CD4-positive, alpha-beta T cell treated with Interleukin-1 beta for 1 hour (primary cell): ENCODE results near the gene DBI.
"Not testable (repeated sequence)": the region's sequence is repeated elsewhere in the genome, so short reads cannot be mapped to it uniquely, and the experiment has no call there.

Source experiments
- DNase-seq, 2 donors: peaks; one replicate each; pipeline ENCODE4 v3.0.0-alpha.2; 2020 to 2022

DBI gene

DNA sequence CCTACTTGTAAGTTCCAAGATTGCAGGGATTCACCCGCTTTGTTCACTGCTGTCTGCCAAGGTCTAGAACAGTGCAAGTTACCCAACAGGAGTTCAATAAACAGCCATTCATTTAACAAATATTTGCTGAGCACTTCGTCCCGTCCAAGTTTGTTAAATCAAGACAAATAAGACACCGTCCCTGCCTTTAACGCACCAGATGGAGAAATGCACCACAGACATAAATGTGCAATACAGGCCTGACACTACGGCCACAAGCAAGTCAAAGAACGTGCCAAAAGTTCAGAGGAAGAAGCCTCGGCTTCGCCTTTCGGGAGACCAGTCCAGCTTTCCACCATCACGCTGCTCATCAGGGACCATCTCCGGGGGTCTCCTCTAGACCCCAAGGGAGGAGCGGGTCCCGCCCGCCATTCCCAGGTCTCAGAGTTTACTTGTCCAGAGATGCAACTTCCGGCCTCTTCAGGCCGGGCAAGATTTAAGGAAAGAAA is 572 bp upstream of the DBI start:
- peak; percentile 9 to 25 for DNase-seq

DNA sequence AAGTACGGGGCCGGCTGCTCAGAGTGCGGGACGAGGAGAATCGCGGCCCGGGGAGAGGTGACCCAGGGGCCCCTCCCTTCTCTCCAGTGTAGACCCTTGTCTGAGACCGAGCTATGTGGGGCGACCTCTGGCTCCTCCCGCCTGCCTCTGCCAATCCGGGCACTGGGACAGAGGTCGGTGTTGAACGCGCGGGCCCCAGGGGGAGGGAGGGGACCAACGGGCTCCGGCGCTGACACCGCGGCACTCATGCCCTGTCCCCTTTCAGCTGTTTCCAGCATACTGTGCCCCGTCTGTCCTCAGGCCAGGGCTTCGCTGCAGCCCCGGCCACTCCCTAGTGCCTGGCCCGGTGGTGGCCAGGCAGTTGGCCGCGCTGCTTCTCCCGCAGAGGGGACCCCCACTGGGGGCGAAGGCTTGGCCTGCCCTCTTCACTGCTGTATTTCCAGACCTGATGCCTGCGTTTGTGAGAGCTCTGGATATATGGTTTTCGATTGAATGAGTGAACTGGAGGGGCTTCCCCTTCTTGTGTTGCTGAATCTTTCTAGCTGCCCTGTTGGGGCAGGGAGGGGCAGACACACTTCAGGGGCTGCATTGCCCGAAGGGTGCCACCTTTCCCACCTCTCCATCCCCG is 809 bp downstream of the DBI start:
- DNase-seq = peak; percentile 29 to 30

DNA sequence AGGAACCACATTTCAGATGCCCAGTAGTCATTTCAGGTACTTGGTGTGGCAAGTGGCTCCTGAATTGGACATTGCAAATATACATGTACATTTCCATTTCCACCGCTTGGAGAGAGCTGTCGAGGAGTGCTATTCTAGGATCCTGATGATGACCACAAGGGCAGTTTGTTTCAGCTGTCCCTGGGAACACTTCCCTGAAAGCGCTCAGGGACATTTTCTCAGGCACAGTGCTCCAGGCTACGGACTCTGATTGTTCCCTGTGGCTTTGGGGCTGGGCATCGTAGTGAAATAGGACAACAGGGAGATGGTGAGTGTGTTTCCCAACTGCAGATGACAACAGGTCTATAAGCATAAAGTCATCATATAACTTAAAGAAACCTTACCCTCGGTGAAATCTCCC is 3.1 kb downstream of the DBI start:
- no peak for DNase-seq

DNA sequence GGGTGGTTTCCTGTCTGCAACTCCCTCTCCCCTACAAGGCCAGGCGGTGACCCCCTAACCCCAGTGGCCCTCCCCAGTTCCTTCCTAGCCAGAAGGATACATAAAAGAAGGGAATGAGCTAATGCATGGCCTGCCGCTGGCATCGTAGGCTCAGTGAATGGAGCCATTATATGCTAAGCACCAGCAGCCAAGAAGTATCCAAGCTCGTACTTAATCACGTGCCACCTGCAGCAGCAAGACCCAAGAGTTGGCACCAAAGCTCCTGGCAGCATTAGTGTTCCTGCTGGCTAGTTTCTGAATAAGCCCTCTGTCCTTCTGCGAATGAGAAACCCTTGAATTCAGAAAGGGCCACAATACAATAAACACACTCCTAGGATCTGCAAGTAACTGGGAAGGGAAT is 4.3 kb downstream of the DBI start:
- no peak for DNase-seq

DNA sequence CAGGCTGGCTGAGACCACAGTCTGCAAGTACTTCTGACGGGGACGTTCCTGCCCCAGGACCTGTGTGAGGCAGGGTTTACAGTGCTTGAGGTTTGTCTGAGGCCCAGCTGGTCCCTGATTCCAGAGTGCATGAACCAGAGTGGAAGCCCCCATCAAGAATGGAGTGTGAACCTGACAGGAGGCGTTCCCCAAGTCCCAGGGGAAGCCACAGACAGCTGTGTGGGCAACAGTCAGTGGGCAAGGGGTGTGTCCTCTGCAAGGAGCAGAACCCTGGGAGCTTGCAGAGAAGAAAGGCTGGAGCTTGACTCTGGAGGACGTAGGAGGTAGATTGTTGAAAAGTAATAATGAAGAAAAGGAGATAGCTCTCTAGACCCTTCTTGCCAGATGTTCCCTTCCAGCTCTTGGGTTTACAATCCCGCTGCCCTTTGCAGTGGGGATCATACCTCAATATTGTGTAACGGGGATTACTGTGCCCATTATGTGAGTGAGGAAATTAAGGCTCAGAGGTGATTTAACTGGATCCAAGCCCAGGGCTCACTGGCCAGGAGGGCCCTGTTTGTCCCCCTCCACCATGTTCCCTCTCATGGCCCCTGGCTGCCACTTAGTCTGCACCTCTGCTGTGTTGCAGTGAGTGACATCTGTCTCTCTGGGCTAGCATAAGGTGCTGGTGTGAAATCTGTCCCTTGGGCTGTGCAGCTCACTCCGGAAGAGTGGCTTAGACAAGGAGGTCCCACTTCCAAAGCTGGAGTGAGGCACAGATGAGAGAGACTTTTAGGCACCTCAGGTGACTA is 6.2 kb downstream of the DBI start:
- DNase-seq = no peak

DNA sequence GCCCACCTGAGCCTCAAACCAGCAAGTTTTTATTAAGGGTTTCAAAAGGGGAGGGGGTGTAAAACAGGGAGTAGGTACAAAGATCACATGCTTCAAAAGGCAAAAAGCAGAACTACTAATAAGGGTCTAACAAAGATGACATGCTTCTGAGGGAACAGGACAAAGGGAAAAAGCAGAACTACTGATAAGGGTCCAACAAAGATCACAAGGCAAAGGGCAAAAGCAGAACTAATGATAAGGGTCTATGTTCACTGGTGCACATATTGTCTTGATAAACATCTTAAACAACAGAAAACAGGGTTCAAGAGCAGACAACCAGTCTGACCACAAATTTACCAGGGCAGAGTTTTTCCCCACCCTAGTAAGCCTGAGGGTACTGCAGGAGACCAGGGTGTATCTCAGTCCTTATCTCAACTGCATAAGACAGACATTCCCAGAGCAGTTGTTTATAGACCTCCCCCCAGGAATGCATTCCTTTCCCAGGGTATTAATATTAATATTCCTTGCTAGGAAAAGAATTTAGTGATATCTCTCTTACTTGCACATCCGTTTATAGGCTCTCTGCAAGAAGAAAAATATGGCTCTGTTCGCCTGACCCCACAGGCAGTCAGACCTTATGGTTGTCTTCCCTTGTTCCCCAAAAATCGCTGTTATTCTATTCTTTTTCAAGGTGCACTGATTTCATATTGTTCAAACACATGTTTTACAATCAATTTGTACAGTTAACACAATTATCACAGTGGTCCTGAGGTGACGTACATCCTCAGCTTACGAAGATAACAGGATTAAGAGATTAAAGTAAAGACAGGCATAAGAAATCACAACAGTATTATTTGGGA is 7.3 kb downstream of the DBI start:
- not testable (repeated sequence) for DNase-seq

DNA sequence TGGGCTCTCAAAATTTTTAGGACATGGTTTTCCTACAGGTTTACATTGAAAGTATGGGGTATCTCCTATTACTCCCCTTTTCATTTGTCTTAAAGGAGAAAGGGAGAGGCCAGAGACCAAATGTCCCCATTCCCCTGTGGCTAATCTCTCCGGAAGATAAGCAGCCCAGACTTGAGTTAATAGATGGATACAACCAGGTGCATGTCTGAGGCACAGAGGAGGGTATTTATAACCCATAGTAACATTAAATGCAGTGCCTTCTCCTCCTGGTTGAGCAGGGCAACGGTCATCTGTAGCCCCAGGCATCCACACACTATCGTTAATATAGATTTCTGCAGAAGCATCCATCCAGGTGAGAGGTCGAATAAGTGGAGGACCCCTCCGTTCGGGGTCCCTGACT is 9.6 kb downstream of the DBI start:
- not testable (repeated sequence) for DNase-seq

DNA sequence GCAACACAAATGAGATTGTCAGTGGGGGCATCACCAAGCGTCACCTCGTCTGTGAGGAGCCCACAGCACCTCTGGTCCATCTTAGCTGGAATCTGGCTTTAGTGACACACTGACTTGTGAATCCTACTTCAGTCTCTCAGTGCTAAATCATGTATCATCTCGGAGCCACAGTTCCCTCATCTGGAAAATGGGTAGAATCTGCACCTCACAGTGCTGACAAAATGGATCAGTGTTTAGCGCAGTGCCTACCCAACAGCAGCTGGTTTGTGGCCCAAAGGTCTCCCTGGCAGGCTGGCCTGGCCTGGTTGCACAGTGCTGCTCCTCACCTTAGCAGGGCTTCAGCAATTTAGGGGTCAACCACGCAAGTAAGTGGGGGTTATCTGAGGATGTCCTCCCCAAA is 10.0 kb downstream of the DBI start:
- no peak for DNase-seq

DNA sequence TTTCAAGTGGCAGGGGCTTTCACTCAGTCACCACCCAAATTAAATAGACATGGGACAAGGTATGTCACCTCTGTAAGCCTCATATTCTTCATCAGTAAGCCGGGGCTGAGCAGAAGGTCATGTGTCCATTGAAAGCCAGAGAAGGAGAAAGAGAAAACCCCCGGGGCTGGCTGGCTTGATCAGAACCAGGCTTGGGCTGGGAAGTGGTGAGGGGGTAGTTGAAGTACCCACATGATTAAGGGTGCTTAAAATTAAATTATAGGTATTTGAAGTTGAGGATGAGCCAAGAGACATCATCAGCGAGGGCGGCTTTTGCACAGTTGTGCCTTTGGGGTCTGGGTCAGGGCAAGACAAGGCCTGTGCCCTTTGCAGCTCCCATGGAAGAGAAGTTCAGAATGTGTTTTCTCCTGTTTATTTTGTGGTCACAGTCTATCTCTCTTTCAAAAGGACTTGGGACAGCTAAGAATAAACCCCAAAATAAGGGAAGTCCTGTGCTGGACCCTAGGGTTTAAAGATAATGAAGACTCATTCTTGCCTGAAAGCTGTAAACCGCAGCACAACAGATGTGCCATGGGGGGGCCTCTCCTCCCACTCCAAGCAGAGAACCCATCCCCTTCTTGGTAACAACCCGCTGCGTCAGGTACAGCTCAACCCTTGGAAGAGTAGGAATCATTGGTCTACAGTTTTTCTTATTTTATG is 10.7 kb downstream of the DBI start:
- DNase-seq = no peak

DNA sequence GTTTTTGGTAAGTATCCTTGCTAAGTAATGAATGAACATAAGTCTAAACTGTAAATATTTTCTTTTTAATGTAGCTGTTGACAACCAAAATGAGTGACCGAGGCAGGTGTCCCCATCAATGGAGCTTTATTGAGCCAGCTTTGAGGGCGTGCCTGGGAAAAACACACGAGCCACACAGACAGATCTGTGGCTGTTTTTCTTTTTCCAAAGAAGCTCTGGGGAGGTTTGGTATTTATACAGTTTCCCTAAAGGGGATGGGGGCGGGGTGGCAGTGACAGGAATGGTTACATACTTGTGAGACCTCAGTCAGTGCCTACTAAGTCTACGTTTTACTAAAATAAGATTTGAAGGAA is 11.2 kb downstream of the DBI start:
- no peak for DNase-seq

DNA sequence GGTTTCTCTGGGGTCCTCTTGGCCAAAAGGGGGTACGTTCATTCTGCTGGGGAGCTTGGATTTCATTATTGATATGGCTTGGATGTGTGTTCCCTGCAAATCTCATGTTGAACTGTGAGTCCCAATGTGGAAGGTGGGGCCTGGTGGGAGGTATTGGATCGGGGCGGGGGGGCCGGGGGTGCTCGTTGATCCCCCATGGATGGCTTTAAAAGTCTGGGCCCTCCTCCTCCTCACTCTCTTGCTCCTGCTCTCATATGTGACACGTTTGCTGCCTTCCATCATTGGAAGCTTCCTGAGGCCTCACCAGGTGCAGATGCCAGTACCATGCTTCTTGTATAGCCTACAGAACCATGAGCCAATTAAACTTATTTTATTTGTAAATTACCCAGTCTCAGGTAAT is 11.8 kb downstream of the DBI start:
- DNase-seq = no peak

DNA sequence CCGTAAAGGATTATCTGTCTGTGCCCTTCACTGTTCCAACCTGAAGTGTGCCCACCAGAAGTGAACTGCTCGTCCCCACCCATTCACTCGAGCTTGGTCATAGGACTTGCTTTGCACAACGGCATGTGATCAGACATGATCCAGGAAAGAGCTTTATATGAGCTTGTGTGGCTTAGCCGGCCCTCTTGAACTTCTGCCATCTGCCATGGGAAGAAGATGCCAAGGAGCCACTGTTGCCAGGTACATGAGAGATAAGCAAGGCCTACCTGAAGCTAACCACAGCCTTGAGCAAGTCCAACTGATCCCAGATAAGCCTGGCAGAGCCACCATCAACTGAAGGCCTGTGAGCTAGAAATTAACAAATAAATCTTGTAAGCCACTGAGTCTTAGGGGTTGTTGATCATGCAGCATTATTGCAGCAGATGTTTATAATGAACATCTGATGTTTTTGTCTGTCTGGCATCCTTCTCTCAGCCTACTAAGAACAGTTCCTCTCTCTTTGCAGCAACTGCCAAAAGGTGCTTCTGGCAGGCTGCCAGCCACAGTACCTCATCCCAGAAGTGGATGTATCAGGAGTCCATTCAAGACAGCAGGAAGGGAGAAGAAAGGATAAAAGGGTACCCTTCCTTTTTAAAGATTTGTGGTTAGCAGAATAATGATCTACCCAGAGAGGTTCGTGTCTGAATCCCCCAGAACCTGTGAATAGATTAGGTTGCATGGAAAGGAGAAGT is 16.8 kb downstream of the DBI start:
- DNase-seq = no peak

DNA sequence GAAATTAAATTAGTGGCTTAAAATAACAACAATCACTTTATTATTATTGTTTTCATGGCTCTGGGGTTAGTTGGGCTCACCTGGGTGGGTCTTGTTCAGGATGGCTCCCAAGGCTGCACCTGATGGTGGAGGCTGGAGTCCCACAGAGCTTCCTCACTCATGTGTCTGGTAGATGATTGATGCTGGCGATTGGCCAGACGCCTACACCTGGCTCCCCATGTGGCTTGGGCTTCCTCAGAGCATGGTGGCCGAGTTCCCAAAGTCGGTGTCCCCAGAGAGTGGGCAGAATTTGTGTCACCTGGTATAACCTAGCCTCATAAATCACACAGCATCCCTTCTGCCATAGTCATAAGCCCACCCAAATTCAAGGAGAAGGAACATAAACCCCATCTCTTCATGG is 18.2 kb downstream of the DBI start:
- no peak for DNase-seq

DNA sequence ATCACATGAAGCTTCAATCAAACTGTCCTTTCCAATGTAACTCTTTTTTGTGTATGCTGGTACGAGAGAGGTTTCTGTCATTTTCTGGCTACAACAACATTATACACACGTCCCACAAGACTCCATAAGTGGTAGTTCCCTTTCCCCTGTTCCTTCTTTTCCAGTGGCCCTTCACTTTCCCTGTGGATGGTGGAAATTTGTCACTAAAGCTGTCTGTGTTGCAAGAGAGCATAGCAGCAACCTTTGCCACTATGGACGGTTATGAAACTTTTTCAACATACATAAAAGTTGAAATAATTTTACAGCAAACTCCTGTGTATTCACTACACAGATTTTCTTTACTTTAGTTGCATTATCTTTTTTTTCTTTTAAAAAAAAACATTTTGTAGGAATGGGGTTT is 18.7 kb downstream of the DBI start:
- no peak for DNase-seq

DNA sequence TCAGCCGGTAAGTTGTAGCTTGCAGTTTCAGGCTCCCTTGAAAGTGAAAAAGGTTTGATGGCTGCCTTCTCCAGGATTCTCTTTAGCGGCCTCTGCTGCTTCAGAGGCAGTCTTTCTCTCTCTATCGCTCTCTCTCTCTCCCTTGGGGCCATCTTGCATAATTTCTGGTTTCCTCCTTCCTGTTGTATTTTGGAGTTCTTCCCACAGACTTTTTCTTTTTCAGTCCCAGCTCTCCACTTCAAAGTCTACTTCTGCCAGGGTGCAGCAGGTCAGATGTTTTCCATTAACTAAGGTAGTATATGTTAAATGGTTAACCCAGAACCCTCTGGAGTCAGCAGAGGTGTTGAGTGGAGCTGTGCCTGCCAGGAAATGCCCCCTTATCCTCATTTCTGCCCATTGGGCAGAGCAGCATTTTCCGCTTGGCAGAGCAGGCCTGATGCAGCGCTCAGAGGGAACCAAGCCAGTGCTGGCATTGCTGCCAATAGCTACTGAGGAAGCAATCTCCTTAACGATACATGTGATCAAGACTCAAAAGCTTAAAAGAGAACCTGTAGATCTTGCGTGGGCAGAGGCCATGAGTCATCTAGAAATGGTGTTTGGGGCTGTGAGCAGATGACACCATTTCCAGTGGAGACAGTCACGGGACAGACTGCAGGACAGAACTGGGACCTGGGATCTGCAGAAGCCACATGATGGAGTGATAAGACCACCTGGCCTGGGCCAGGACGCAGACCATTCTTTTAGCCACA is 20.8 kb downstream of the DBI start:
- peak in 1 of 2 donors; percentile 46 for DNase-seq

DNA sequence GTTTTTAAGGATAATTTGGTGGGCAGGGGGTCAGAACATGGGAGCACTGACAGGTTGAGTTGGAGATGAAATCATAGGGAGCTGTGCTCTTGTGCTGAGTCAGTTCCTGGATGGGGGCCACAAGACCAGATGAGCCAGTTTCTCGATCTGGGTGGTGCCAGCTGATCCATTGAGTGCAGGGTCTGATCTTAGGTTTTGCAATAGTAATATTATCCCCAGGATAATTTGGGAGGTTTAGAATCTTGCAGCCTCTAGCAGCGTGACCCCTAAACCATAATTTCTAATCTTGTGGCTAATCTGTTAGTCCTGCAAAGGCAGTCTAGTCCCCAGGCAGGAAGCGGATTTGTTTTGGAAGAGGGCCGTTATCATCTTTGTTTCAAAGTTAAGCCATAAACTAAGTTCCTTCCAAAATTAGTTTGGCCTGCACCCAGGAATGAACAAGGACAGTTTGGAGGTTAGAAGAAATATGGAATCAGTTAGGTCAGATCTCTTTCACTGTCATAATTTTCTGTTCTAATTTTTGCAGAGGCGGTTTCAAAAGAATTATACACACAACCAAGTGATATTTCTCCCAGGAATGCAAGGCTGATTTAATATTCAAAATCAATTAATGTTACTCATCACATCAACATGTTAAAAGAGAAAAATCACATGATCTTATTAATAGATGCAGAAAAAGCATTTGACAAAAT is 23.0 kb downstream of the DBI start:
- no peak for DNase-seq

DNA sequence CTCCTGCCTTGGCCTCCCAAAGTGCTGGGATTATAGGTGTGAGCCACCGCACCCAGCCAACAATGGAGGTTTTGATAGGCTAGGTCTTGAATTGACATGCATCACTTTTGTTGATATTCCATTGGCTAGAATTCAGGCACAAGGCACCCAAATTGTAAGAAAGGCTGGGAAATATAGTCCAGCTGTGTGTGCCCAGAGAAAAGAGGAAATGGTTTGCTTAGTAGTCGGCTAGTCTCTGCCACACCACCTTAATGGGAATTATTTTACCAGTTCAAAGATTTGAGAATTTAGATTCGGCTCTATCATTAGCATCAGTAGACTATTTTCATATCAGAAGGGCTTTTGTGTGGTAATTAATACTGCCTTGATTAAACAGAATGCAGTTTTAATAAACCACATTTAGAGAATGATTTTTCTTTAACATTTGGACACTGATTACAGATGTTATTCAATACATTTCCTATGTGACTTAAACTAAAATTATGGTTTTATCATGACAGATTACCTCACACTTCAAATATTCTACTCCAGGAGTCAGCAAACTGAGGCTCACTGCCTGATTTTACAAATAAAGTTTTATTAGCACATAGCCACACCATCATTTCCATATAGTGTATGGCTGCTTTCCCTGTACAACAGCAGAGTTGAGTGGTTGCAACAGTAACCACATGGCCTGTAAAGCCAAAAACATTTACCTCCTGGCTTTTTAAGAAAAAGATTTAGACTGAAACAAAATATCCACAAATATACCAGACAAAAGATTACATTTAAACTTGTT is 27.4 kb downstream of the DBI start:
- DNase-seq = no peak

DNA sequence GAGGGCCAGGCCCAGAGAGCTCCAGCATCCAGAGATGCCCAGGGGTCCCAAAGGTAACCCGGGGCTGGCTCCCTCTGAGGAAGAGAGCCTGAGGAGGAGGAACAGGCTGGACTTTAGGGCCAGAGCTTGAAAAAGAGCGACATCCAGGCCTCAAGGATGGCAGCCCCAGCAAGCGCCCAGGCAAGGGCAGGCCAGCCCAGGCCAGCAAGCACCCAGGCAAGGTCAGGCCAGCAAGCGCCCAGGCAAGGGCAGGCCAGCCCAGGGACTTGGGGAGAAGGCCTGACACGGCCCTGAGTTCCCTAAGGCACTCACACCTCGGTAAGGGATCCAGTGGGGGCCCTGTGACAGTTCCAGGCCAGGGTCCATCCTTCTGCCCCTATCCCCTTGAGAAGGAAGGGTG is 30.4 kb downstream of the DBI start:
- no peak for DNase-seq

DNA sequence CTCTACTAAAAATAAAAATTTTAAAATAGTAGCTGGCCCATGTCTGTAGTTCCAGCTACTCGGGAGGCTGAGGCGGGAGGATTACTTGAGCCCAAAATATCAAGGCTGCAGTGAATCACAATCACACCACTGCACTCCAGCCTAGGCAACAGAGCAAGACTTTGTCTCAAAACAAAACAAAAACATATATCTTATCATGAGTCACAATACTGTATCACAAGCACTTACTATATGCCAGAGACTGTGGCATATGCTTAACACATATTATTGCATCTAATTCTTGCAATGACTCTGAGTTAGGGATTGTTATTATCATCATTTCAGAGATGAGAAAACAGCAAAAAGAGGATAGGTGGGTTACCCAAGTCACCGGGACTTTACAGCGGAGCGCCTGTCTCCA is 35.3 kb downstream of the DBI start:
- no peak for DNase-seq
